Measurements from ENCODE around the gene OR2AG2. TPM values are rescaled to one million over a fixed set of nuclear protein-coding genes. Genes with fewer than 3 reads are reported as not detected.

The OR2AG2 gene
- total and polyA plus RNA-seq, 4 donors = 0.01 to 0.18 (median 0.06) TPM; not detected in 1

Other genes with a start within 250 kb of the OR2AG2 start
- 10 to 100 TPM; 15.0 to 19.1 TPM for gene RRP8, start 168.4 kb downstream of the OR2AG2 start, total RNA-seq
- gene RRP8, start 168.4 kb downstream of the OR2AG2 start, polyA plus RNA-seq = 10 to 100 TPM; 16.2 to 17.4 TPM
- gene ILK, start 168.2 kb downstream of the OR2AG2 start, total RNA-seq = 100 to 1,000 TPM; 134 to 147 TPM
- 100 to 1,000 TPM in 1 of 2 donors, 10 to 100 TPM in 1; 91.1 to 138 TPM for gene ILK, start 168.2 kb downstream of the OR2AG2 start, polyA plus RNA-seq
- gene TAF10, start 159.8 kb downstream of the OR2AG2 start, total RNA-seq = 100 to 1,000 TPM in 1 of 2 donors, 10 to 100 TPM in 1; 23.9 to 149 TPM
- 100 to 1,000 TPM; 108 to 126 TPM for gene TAF10, start 159.8 kb downstream of the OR2AG2 start, polyA plus RNA-seq
- gene TPP1, start 152.6 kb downstream of the OR2AG2 start, total RNA-seq = 100 to 1,000 TPM; 124 to 150 TPM
- gene TPP1, start 152.6 kb downstream of the OR2AG2 start, polyA plus RNA-seq = 100 to 1,000 TPM in 1 of 2 donors, 10 to 100 TPM in 1; 57.6 to 169 TPM
- gene DCHS1, start 116.2 kb downstream of the OR2AG2 start, total RNA-seq = 10 to 100 TPM; 14.9 to 39.9 TPM
- 1 to 10 TPM; 6.0 to 8.2 TPM for gene DCHS1, start 116.2 kb downstream of the OR2AG2 start, polyA plus RNA-seq
- 10 to 100 TPM; 28.2 to 43.2 TPM for gene MRPL17, start 88.6 kb downstream of the OR2AG2 start, total RNA-seq
- 10 to 100 TPM; 48.6 to 81.4 TPM for gene MRPL17, start 88.6 kb downstream of the OR2AG2 start, polyA plus RNA-seq
- gene OR2AG1, start 11.0 kb upstream of the OR2AG2 start, total RNA-seq = not detected
- not detected for gene OR2AG1, start 11.0 kb upstream of the OR2AG2 start, polyA plus RNA-seq
- gene OR6A2, start 27.7 kb upstream of the OR2AG2 start, total RNA-seq = under 1 TPM; 0.21 to 0.23 TPM
- not detected for gene OR6A2, start 27.7 kb upstream of the OR2AG2 start, polyA plus RNA-seq
- not detected for gene OR10A5, start 73.7 kb upstream of the OR2AG2 start, total RNA-seq
- not detected for gene OR10A5, start 73.7 kb upstream of the OR2AG2 start, polyA plus RNA-seq
- gene OR10A2, start 91.1 kb upstream of the OR2AG2 start, total RNA-seq = not detected
- not detected for gene OR10A2, start 91.1 kb upstream of the OR2AG2 start, polyA plus RNA-seq
- gene OR10A4, start 104.6 kb upstream of the OR2AG2 start, total RNA-seq = not detected
- gene OR10A4, start 104.6 kb upstream of the OR2AG2 start, polyA plus RNA-seq = not detected
- under 1 TPM in 1 of 2 donors, not detected in 1; 0.25 TPM for gene OR2D2, start 120.5 kb upstream of the OR2AG2 start, total RNA-seq
- gene OR2D2, start 120.5 kb upstream of the OR2AG2 start, polyA plus RNA-seq = not detected
- gene OR2D3, start 149.0 kb upstream of the OR2AG2 start, total RNA-seq = not detected
- not detected for gene OR2D3, start 149.0 kb upstream of the OR2AG2 start, polyA plus RNA-seq
- gene ZNF215, start 154.4 kb upstream of the OR2AG2 start, total RNA-seq = 1 to 10 TPM; 1.2 to 3.9 TPM
- gene ZNF215, start 154.4 kb upstream of the OR2AG2 start, polyA plus RNA-seq = under 1 TPM; 0.26 to 0.54 TPM
- 10 to 100 TPM in 1 of 2 donors, 1 to 10 TPM in 1; 4.7 to 14.1 TPM for gene ZNF214, start 248.4 kb upstream of the OR2AG2 start, total RNA-seq
- gene ZNF214, start 248.4 kb upstream of the OR2AG2 start, polyA plus RNA-seq = 1 to 10 TPM in 1 of 2 donors, under 1 TPM in 1; 0.96 to 1.1 TPM
- under 1 TPM; 0.15 to 0.31 TPM for gene NLRP14, start 248.5 kb upstream of the OR2AG2 start, total RNA-seq
- under 1 TPM in 1 of 2 donors, not detected in 1; 0.01 TPM for gene NLRP14, start 248.5 kb upstream of the OR2AG2 start, polyA plus RNA-seq

Data from lung (tissue), 4 donors.